Fibroblast of peridontal ligament (primary cell): ENCODE measurements around the gene SP100.
A peak's percentile ranks its signal among the peaks of the same experiment; 100 is the strongest.
"Not testable (repeated sequence)": the region's sequence is repeated elsewhere in the genome, so short reads cannot be mapped to it uniquely, and the experiment has no call there.

Experiments
- DNase-seq: peaks from one replicate; pipeline ENCODE4 v3.0.0-alpha.2; 2010; ENCODE audit errors: extremely low read depth

Gene SP100

DNA sequence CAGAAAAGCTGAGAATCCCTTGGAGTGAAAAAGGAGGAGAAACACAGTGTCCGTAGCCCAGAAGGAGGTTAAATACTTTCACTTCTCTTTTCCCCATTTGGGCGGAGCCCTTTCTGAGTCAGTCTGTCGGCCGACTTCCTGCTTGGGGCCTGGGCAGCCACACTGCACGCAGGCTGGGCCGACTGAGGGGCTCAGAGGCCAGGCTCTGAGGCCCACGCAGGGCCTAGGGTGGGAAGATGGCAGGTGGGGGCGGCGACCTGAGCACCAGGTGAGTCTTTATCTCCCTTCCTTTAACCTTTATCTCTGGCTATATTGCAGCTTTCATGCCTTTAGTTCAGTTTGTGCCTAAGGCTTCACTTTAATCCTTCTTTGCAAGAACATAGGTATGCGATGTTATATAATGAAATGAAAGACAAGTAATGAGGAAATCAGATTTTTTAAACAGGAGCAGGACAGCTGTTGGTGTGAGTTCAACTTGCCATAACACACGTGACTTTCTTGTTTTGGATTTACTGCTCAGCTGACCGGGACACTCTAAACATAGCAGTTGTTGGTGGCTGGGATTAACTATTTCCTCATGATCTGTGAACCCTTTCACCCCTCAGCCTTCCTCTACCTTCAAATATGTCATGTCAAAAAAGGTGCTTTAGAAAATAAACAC lies at the start of gene SP100:
TSS of gene SP100 (plus strand) at position 141 of the 661 bp plus-strand sequence. CDS start at position 237, 96 bp downstream.
- DNase-seq: peak; percentile 86

DNA sequence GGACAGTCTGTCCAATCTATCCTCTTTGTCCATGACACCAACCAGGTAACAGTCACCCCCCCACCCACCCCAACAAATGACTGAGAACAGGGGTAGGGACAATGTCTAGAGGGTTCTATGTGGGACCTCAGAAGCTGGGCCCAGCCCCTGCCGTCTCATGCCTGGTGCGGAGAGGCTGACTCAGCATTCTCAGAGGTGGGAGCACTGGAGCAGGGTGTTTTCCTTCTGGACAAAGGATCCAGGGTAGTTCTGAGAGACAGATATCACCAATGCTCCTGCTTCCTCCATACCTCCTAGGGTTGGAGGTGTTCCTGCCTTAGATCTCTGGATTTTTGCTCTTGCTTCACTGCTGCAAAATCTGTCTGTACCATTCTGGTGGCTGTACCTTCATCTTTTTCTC lies 33.9 kb upstream of the SP100 start:
- no peak for DNase-seq

DNA sequence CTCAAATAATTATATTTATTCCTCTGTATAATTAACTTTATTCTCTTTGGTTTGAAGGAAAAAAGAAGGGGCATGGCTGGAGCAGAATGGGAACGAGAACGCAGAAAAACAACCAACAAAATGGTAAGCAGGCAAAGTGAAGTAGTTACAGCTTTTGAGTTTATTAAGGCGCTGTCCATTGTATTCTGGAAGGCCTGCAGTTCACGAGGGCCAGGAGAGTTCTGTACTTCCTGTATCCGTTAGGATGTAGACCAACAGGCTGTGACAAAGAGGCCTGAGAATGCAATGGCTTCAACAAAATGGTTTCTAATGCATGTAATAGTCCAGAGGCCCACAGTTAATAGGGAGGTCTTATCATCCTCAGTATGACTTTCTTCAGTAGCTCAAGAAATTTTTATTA lies 32.5 kb upstream of the SP100 start:
- DNase-seq: no peak

DNA sequence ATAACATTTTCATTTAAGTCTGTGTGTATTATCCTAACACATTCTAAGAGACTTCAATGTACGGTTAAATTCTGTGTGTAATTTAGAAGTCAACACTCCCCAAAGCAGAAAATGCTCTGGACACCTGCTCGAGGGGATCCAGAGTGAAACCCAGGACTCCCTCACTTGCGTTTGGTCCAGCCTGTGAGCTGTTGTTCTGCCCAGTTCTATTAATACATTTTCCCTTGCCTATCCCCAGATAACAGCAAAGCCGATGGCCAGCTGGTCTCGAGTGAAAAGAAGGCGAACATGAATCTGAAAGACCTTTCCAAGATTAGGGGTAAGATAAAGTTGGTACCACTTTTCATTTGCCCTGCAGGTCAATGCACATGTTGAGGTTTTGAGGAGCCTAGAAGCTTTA lies 31.0 kb upstream of the SP100 start:
- DNase-seq: no peak

DNA sequence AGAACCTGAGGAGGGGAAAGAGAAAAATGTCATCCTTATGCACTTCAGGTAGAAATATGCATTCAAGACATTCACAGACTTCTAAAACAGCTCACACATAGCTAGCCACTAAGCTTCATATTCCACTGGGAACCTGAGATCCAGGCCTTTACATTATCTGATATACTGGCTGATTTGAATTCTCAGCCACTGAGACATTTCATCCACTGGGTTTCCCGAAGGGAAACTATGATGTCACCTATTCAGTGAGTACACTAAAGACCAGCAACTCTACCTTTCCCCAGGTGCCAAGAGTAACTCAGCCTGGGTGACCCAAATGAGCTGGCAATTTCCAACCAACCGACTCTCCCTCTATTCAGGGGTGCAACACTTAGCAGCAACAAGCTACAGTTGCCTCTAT lies 21.7 kb upstream of the SP100 start:
- no peak for DNase-seq

DNA sequence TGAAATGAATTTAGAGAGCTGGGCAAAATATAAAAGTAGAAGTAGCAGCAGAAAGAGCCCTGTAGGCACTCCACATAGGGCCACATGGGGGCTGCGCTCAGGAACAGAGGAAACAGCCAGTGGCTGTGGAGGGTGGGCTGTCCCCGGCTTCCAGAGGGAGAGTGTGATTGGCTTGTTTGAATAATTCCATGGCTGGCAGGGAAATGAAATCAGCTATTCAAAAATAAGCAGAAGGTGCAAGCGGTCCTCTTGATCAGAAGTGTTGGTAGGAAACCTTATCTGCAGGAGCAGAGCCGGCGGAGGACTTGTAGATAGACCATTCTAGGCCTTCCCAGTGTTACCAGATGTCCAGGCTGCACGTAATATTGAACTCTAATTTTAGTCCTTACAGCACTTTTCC lies 17.3 kb upstream of the SP100 start:
- not testable (repeated sequence) for DNase-seq

DNA sequence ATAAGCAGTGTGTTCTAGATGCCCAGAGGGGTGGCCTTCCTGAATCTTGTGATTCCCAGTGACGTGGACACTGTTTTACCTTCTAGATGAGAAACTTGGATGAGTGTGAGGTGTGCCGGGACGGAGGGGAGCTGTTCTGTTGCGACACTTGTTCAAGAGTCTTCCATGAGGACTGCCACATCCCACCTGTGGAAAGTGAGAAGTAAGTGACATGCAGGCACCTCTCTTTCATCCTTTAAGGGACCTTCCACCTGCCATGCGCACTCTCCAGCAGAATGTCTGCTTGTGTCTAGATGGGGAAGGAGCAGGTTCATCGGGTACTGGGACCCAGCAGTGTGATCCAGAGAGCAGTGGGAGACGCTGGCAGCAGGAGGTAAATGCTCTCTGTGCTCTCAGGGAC lies 16.0 kb upstream of the SP100 start:
- no peak for DNase-seq

DNA sequence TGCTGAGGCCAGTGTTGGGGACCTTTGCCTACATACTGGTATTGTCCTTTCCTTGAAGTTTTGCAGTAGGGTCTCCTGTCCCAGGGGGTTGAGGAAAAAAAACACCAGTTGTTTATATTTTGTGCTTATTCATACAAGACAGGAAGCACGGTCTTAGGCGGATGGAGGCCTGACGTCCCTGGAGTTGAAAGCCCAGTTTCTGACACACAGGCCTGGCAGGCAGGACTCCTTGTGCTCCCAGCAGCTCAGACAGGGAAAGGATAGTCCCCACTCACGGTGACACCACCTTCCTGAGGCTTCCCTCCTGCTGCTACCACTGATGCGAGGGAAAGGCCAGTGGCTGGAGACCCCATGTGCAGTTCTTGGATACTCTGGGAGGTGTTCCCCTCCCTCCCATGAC lies 15.5 kb upstream of the SP100 start:
- DNase-seq: no peak

DNA sequence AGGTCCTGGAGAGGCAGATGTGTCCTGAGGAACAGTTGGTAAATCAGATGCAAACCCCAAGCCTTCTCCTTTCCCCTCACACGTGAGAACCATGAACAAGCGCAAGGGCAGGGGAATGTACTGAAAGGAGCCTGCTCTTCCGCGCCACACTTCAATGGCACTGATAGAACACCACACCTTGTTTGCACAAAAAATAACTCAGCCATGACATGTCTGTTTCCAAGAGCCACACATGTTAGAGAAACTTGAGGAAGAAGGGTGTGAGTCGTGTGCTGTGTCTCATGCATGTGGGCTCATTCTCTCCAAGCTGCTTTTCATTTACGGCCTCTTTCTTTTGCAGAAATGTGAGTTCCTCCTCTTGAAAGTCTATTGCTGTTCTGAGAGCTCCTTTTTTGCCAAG lies 15.0 kb upstream of the SP100 start:
- DNase-seq: not testable (repeated sequence)

DNA sequence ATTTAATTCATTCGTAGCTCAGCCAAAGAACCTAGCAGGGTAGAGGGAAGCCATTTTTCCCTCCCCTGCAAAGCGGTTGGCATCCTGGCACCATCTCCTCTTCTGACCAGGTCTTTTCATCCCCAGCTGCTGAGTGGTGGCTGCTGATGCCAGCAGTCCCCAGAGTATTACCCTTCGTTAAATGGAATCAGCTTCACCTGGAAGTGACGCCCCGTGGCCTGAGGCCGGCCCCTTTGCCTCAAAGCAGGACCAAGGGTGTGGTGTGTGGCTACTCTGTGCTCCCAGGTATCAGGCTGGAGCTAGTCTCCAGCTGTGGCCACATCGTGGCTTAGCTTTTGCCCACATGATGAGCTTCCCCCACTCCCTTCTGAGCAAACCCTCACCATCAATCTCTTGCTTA lies 12.3 kb upstream of the SP100 start:
- DNase-seq: no peak

DNA sequence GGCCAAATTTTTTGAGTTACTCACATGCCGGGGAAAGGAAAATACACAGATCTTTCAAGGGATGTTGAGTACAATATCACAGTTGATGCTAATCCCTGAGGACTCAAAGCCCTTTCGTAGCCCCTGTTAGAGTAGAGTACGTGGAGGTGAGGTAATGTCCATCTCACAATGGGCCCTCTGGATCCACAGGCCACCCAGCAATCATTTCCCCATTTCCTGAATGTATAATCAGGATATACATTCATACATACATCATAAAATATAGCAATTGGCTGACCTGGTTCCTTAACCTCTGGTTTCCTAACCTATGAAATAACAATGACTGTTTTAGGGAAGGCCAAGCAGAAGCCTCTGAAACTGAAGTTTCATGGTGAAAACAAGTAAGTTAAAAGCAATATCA lies 10.2 kb upstream of the SP100 start:
- no peak for DNase-seq

DNA sequence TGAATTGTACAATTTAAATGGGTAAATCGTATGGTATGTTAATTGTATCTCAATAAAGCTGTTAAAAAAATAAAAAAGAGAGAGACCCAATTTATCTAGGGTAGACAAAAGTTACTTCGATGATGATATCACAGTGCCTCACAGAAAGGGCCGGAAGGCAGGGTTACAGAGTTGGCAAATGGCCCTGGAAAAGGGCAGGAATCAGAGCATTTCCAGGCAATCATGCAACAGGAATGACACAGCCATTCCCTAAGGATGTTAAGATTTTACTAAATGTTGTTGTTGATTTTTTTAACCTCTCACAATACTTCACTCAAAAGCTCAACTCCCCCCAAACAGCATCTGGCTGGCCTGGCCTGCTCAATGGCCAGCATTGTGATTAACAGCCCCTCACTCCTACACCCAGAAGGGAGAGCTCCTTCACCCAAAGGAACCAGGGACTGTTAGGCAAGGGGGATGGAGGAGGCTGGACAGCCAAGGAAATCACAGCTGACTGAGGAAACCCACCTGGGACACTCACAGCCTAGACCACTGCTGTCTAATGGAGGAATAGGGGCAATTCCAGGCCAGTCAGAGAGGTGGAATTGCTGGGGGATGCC lies 7.7 kb upstream of the SP100 start:
- peak; percentile 95 for DNase-seq

DNA sequence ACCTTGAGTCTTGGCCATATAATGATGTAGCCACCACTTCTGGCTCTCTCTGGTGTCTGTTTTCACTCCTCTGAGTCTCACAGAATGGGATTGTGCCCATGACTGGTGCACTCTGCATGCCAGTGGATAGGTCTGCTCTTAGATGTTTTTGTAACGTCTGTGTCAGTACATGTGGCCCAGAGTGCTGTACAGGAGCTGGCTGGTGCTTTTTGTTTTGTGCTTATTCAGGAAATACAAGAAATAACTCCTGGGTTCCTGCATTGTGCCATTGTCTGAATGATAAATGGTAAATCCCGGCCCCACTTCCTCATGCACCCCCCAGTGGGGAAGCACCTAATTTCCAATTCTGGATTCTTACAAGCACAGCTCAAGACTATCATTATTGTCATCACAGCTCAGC lies 6.7 kb upstream of the SP100 start:
- DNase-seq: not testable (repeated sequence)

DNA sequence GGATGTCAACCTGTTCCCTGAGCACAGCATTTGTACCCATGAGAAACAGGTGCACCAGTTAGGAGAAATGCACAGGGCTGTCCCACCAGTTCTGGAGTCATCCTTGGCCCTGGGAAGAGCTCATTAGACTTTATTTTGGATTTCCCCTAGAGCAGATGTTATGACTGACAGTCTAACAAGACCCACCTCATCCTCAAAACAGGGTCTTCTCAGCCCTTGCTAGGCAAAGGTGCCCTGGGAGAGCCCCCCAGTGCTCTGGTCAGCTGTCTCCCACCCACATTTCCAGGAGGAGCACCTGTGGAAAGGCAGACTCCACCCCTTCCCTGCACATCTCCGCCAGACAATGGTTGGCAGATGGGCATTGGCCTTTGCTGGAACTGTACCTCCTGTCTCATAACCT lies 5.7 kb upstream of the SP100 start:
- DNase-seq: no peak

DNA sequence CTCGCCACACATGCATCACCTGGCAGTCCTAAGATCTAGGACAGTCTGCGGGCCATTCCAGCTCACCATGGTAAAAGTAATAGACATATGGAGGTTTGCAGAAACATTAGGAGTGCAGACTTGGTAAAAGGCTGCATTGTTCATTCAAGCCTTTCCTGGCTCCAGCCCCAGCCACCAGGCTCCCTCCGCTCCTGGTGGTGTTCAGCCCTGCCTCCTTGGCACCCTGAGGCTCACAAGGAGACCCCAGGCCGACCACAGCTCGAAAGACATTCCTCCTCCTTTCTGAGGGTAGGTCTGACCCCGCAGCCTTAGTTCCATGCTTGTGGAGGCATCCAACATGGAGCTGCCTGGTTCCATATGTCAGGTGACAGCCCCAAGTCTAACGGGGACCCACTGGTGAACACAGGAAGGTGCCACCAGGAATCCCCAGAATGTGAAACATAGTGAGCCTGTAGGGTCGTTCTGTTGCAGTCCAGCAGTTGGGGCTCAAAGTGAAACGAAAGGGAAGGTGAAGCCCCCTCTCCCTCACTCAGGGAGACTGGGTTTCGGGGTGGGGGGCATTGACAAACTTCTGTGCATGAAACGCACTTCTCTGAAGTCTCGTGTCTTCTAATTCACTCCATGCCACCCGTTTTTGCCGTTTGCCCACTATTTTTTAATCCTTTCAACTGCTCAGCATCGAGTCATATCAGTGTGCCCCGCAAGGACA lies 5.0 kb upstream of the SP100 start:
- DNase-seq: no peak

DNA sequence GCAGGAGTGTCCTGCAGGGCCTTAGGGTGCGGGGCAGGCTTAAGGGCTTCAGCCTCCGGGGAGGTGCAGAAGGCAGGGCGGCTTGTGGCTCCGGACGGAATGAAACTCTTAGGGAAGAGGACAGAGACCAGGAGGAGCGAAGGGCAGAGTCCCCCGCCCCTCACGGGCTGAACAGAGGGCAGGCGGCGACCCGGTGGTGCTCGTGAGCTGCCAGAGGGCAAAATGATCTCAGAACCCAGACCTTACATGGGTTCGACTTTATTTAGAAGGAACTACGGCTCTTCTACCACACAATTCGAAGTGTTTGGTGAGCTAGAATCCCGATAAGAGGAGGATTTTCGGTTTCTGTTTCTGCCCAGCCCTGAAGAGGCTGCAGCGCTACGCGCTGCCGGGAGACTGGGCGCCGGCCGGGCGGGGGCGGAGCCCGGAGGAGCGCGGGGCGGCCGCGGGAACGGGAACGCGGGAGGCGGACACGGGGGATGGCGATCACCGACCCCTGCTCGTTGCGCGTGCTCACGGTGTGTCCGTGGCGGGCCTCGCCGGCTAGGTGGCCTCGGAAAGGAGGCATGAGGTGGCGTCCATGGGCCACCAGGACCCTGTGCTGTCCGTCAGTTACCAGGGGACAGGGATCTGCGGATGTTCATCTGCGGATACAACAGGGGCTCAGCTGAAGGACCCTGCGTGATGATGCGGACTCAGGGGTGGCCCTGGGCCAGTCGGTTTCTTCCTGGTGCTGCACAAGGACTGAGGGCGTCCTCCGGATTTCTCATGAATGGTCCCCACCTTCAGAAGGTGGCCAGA lies 4.2 kb upstream of the SP100 start:
- DNase-seq: peak; percentile 74

DNA sequence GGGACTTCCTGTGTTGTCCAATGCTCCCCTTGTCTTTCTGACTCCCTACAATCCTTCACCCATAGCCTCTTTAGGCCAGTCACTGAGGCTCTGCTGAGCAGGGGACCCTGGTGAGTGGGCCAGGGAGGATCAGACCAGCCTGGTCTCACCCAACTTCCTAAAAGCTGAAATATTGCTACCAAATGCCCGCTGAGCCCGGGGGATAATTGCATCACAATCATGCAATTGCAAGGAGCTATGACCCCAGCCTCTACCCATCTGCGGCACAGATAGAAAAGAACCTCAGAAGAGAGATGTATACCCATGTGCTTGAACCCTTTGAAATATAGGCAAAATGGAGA lies 3.7 kb upstream of the SP100 start:
- no peak for DNase-seq

DNA sequence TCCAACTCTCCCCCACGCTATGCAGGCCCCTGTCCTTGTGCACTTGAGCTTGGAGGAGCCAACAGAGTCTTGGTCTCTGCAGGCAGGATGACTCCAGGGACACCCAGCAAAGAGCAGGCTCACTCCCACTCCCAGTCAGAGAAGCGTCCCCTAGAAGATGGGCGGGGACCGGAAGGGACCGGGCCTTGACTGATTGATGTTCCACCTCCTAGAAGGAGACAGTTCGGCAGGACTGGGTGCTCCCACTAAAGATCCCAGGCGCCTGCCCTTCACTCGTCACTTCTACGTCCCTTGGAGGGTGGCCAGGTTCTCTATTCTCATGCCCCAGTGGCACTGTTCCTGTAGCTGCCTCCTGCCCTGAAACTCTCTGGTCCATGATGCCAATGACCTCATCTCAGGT lies 3.2 kb upstream of the SP100 start:
- DNase-seq: no peak

DNA sequence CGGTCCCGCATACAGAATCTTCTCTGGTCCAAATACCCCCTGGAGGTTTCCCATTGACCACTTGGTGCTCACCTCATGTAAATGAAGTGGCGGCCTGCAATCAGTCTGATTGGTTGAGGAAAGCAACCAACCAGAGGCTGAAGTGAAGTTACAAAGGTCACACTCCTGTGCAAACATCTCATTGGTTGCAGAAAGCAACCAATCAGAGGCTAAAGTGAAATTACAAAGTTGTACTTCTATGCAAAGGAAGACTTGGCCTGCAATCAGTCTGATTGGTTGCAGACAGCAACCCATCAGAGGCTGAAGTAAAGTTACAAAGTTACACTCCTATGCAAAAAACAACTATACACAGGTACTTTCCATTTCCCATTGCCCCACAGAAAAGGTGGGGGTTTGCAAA lies 2.5 kb upstream of the SP100 start:
- no peak for DNase-seq

DNA sequence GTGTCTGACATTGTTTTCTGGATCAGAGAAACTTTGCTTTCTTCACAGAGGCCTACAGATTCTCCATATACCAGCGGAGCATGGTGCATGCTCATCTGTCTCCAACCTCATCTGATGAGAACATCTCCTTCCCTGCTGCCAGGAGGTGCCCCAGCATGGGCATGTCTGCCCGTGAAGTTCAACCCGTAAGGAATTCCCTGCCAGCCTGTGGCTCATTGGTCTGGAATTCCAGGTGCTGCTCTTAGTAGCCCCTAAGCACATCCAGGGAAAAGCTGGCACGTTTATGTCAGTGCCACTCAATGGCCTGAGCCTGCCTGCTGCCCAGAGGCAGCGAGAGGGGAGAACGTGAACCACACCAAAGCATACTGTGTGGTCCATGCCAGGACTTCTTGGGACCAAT lies 1.7 kb upstream of the SP100 start:
- DNase-seq: no peak

DNA sequence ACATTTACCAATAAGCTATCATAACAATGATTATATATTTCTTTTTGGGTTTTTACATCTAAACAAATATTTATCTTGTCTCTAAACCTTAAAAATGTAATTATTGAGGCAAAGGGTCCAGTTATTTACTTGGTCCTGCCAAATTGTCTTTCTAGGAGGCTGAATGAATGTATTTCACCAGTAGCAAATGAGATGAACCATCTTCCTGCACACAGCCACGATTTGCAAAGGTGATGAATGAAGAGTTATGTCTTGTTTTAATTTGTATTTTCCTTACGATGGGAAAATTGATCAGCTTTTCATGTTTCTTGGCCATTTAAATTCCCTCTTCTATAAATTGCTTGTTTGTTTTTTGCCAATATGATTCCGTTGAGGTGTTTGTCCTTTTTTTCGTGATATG lies 1.4 kb downstream of the SP100 start:
- no peak for DNase-seq

DNA sequence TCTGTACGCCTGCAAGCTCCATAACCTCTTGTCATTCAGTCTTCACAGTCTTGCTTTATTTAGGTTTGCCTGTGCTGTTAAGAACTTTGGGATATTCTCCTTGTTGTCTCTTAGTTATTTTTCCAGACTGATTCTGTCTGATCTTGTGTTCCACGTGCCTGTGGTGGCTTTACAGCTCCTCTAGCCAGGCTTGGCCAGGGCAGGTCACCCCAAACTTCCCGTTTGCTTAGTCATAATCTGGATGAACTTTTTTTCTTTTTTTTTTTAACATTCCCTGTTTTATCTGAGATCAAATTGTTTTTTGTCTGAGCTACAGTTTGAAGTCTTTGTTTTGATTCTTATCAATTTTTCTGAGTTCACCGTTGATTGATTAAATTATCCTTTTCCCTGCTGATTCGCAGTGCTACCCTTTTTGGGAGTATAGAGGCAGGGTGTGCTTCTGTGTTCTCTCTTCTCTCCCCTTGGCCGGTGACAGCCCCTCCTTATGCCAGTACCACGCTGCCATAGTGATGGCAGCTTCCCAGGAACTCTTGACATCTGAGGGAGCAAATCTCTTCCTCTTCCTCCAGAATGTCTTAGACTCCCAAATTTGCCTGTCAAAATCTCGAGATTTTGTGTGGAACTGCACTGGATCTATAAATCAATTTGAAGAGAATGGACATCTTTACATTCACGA lies 2.5 kb downstream of the SP100 start:
- DNase-seq: peak; percentile 66
